Endothelial cell of umbilical vein (primary cell): ENCODE results near the gene MAP2K5.

Source experiments
- EZH2 ChIP-seq: IDR thresholded peaks from 2 replicates; pipeline ENCODE4 v1.6.1; 2012; ENCODE audit warnings: borderline replicate concordance, low read depth, mild to moderate bottlenecking, moderate library complexity, low read length, inconsistent platforms; ENCODE audit not compliant: severe bottlenecking
- FOS ChIP-seq: IDR thresholded peaks from 2 replicates; pipeline ENCODE4 v1.6.1; 2011; ENCODE audit warnings: mild to moderate bottlenecking, low read length, moderate library complexity, borderline replicate concordance; ENCODE audit not compliant: insufficient read depth
- POLR2A ChIP-seq: IDR thresholded peaks from 2 replicates; pipeline ENCODE4 v1.6.1; 2012; ENCODE audit warnings: low read depth, mild to moderate bottlenecking, control low read depth, low read length
- POLR2AphosphoS5 ChIP-seq: IDR thresholded peaks from 2 replicates; pipeline ENCODE4 v1.6.1; 2012; ENCODE audit warnings: low read depth, mild to moderate bottlenecking, control low read depth, low read length, moderate library complexity; ENCODE audit not compliant: insufficient read depth
- TF ChIP-seq, protein P1 (sequence below), 2 donors: IDR thresholded peaks; 1 replicate in 1 of 2; 2 replicates in 1 of 2; pipeline ENCODE4 v1.5.1; 2011; ENCODE audit warnings: low read length in 2 of 2, mild to moderate bottlenecking in 2 of 2, moderate library complexity in 2 of 2, control low read depth in 1 of 2, inconsistent platforms in 1 of 2, low read depth in 1 of 2; ENCODE audit not compliant: insufficient read depth in 1 of 2; ENCODE audit errors: extremely low read depth in 1 of 2
- TF ChIP-seq, protein P2 (sequence below): IDR thresholded peaks from 2 replicates; pipeline ENCODE4 v1.6.1; 2011; ENCODE audit not compliant: insufficient read depth, insufficient read length

DNA sequence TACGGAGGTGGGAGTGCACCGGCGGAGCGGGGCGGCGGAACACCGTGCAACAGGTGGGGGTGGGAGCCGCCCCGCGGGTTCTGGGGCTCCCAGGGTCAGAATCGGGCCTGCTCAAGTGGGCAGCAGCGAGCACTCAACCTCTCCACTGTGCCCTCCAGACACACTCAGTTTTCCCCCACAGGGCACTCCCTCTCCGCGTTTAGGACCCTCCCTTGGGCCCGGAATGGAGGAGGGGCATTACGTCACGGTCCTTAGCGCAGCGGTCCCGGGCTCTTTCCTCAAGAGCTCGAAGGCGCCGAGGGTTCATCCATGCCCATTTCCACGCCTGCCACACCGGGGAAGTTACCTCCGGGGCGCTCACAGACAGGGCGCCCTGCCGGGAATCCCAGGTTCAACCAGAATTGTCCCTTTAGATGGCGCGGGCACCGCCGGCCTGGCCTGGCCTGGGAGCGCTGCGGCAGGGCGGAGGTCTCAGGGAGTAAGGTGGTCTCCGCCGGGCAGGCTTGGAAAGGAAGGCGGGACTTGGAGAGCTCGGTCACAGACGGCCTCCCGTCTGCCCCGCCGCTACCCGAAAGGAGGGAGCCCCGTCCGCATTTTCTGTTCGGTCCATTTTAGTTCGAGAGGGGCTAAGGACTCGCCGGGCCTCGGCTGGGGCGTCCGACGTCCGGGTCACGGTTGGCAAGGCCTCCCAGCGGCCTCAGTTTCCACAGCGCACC, 292.2 kb downstream of the MAP2K5 start:
- TF ChIP-seq, protein P1, sequence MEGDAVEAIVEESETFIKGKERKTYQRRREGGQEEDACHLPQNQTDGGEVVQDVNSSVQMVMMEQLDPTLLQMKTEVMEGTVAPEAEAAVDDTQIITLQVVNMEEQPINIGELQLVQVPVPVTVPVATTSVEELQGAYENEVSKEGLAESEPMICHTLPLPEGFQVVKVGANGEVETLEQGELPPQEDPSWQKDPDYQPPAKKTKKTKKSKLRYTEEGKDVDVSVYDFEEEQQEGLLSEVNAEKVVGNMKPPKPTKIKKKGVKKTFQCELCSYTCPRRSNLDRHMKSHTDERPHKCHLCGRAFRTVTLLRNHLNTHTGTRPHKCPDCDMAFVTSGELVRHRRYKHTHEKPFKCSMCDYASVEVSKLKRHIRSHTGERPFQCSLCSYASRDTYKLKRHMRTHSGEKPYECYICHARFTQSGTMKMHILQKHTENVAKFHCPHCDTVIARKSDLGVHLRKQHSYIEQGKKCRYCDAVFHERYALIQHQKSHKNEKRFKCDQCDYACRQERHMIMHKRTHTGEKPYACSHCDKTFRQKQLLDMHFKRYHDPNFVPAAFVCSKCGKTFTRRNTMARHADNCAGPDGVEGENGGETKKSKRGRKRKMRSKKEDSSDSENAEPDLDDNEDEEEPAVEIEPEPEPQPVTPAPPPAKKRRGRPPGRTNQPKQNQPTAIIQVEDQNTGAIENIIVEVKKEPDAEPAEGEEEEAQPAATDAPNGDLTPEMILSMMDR (IDR thresholded peaks at IDR 0.05; ENCODE audit: extremely low read depth in 1 of 2, insufficient read depth in 1 of 2, low read depth in 1 of 2, low read length in 2 of 2) = no peak
- TF ChIP-seq POLR2A = no peak
- TF ChIP-seq, protein P2, sequence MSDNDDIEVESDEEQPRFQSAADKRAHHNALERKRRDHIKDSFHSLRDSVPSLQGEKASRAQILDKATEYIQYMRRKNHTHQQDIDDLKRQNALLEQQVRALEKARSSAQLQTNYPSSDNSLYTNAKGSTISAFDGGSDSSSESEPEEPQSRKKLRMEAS = no peak
- no peak for TF ChIP-seq EZH2
- TF ChIP-seq FOS = no peak
- TF ChIP-seq POLR2AphosphoS5 = no peak
